HepG2 (cell line): ENCODE results near the gene ZDHHC18. TPM values are rescaled to one million over a fixed set of nuclear protein-coding genes. Genes with fewer than 3 reads are reported as not detected.

Experiments used
- AKAP8 ChIP-seq: sonication (generic); formaldehyde crosslinking; IDR thresholded peaks from 2 replicates; pipeline ENCODE4 v1.5.1; 2020; ENCODE audit warnings: mild to moderate bottlenecking, missing genetic modification reagents
- CCDC6 ChIP-seq: sonication (generic); formaldehyde crosslinking; IDR thresholded peaks from 2 replicates; pipeline ENCODE4 v1.8.1; 2022; ENCODE audit warnings: mild to moderate bottlenecking, missing genetic modification reagents, moderate library complexity
- EZH2 ChIP-seq: conservative IDR thresholded peaks from 2 replicates; pipeline ENCODE4 v1.6.1; 2012; ENCODE audit warnings: mild to moderate bottlenecking, low read depth, low read length, moderate library complexity
- FOXO4 ChIP-seq: sonication (generic); formaldehyde crosslinking; conservative IDR thresholded peaks from 2 replicates; pipeline ENCODE4 v1.8.1; 2023; ENCODE audit warnings: missing genetic modification reagents
- GFI1 ChIP-seq: sonication (generic); formaldehyde crosslinking; IDR thresholded peaks from 2 replicates; pipeline ENCODE4 v1.5.0; 2020; ENCODE audit warnings: missing genetic modification reagents, mild to moderate bottlenecking, borderline replicate concordance
- GPBP1L1 ChIP-seq: sonication (generic); formaldehyde crosslinking; IDR thresholded peaks from 2 replicates; pipeline ENCODE4 v1.5.0; 2020; ENCODE audit warnings: mild to moderate bottlenecking, missing genetic modification reagents
- JUND ChIP-seq: sonication (generic); formaldehyde crosslinking; IDR thresholded peaks from 2 replicates; pipeline ENCODE4 v1.8.0; 2022; ENCODE audit warnings: mild to moderate bottlenecking, missing genetic modification reagents
- MIXL1 ChIP-seq: IDR thresholded peaks from 2 replicates; pipeline ENCODE4 v1.6.1; 2016
- RBFOX2 ChIP-seq: fragments of 200-400 bp; formaldehyde crosslinking; IDR thresholded peaks from 2 replicates; pipeline ENCODE4 v1.6.1; 2017; ENCODE audit warnings: low read depth, mild to moderate bottlenecking, low read length
- RBM22 ChIP-seq: fragments of 200-400 bp; formaldehyde crosslinking; optimal IDR thresholded peaks from 2 replicates; pipeline ENCODE3; 2017; ENCODE audit warnings: mild to moderate bottlenecking, low read length, moderate library complexity
- TFE3 ChIP-seq: IDR thresholded peaks from 2 replicates; pipeline ENCODE4 v1.6.1; 2016
- ZBTB34 ChIP-seq: sonication (generic); formaldehyde crosslinking; IDR thresholded peaks from 2 replicates; pipeline ENCODE4 v1.8.0; 2022; ENCODE audit warnings: mild to moderate bottlenecking, missing genetic modification reagents
- ZBTB44 ChIP-seq: sonication (generic); formaldehyde crosslinking; IDR thresholded peaks from 2 replicates; pipeline ENCODE4 v1.4.0; 2020; ENCODE audit warnings: missing genetic modification reagents
- ZFYVE20 ChIP-seq: sonication (generic); formaldehyde crosslinking; IDR thresholded peaks from 2 replicates; pipeline ENCODE4 v1.8.0; 2023; ENCODE audit warnings: low read depth, mild to moderate bottlenecking, moderate library complexity, missing genetic modification reagents, borderline replicate concordance
- ZNF101 ChIP-seq: sonication (generic); formaldehyde crosslinking; IDR thresholded peaks from 2 replicates; pipeline ENCODE4 v1.4.0; 2020; ENCODE audit warnings: mild to moderate bottlenecking, low read depth, missing genetic modification reagents, borderline replicate concordance
- ZNF180 ChIP-seq: sonication (generic); formaldehyde crosslinking; IDR thresholded peaks from 2 replicates; pipeline ENCODE4 v1.4.0; 2020; ENCODE audit warnings: low read depth, missing genetic modification reagents, borderline replicate concordance
- ZNF570 ChIP-seq: sonication (generic); formaldehyde crosslinking; IDR thresholded peaks from 2 replicates; pipeline ENCODE4 v1.4.0; 2020; ENCODE audit warnings: mild to moderate bottlenecking, missing genetic modification reagents, borderline replicate concordance
- ZNF576 ChIP-seq: sonication (generic); formaldehyde crosslinking; IDR thresholded peaks from 2 replicates; pipeline ENCODE4 v1.4.0; 2020; ENCODE audit warnings: mild to moderate bottlenecking, missing genetic modification reagents
- ZNF660 ChIP-seq: sonication (generic); formaldehyde crosslinking; IDR thresholded peaks from 2 replicates; pipeline ENCODE4 v1.5.1; 2020; ENCODE audit warnings: mild to moderate bottlenecking, low read depth, missing genetic modification reagents, borderline replicate concordance
- ZNF720 ChIP-seq: sonication (generic); formaldehyde crosslinking; IDR thresholded peaks from 2 replicates; pipeline ENCODE4 v1.4.0; 2020; ENCODE audit warnings: missing genetic modification reagents
- ZNF777 ChIP-seq: sonication (generic); formaldehyde crosslinking; IDR thresholded peaks from 2 replicates; pipeline ENCODE4 v1.4.0; 2020; ENCODE audit warnings: missing genetic modification reagents
- polyA plus RNA-seq, 8 experiments: library from polyadenylated mRNA; depleted of rRNA in 3 of 8; stranded (reverse) in 7 of 8; unstranded in 1 of 8; fragments of >200 nt; fragmentation: Illumina TruSeq in 4 of 8; extraction: Trizol in 4 of 8; gene quantifications; 2 replicates each; pipeline versions ENCODE4 v1.2.1 to v1.2.3, GENCODE V29; 2011 to 2016; ENCODE audit warnings: low read depth in 4 of 8, missing spikeins in 1 of 8, mixed read lengths in 1 of 8; ENCODE audit not compliant: insufficient read depth in 1 of 8
- total RNA-seq, 5 experiments: library from RNA; depleted of rRNA; stranded (reverse); fragments of >200 nt; fragmentation: Illumina TruSeq; extraction: Trizol; gene quantifications; 2 replicates each; pipeline ENCODE4 v1.2.3, GENCODE V29; 2016; ENCODE audit warnings: low read depth in 1 of 5

ZDHHC18 gene
- total and polyA plus RNA-seq, 2 of the 13 experiments (the other 11 are each of a cell fraction or from before 2014, with no cell fraction given), result 13.2 to 35.3 TPM

GRCh38 chr1:26862781-26863684 is 36.5 kb downstream of the ZDHHC18 start, which contains the start of gene SFN (continued):
- TF ChIP-seq ZFYVE20 (CRISPR knock-in tag) (no peak), ZNF101 (CRISPR knock-in tag) (no peak), ZBTB34 (CRISPR knock-in tag) (no peak), RBM22 (no peak), TFE3 (CRISPR knock-in tag) (no peak; the same call in 1 of the 2 replicates), ZBTB44 (CRISPR knock-in tag) (no peak), RBFOX2 (peak; percentile 29; the same call in 1 of the 2 replicates), CCDC6 (CRISPR knock-in tag) (no peak), JUND (CRISPR knock-in tag) (no peak), MIXL1 (CRISPR knock-in tag) (no peak), ZNF576 (no peak), FOXO4 (CRISPR knock-in tag) (no peak), ZNF180 (no peak), ZNF777 (CRISPR knock-in tag) (no peak), ZNF660 (CRISPR knock-in tag) (no peak), GFI1 (CRISPR knock-in tag) (no peak), GPBP1L1 (CRISPR knock-in tag) (no peak), ZNF570 (CRISPR knock-in tag) (no peak), ZNF720 (CRISPR knock-in tag) (no peak), AKAP8 (no peak), EZH2 (no peak)
